ENCODE measurements around the gene KMT2B. TPM values are rescaled to one million over a fixed set of nuclear protein-coding genes. Genes with fewer than 3 reads are reported as not detected.

Gene KMT2B
- total RNA-seq, 3 donors from 2014 or later: 14.2 to 16.2 (median 16.1) TPM

DNA sequence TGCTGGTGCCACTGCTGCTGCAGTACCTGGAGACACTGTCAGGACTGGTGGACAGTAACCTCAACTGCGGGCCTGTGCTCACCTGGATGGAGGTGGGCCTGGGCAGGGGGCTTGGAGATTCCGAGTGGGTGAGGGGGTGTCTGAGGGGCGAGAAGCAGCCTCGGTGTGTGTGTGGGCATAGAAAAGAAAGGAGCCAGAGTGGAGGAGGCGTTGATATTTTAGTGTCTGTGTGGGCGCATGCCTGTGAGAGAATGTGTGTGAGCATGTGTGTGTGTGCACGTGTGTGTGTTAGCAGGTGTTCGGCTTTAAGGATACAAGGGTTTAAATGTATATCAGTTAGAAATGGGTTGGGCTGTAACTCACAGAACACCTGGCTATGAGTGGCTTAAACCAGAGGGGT is 61.2 kb downstream of the KMT2B start:
- TF ChIP-seq POLR2AphosphoS5 (IDR thresholded peaks at IDR 0.05) (no peak), POLR2A (IDR thresholded peaks at IDR 0.05) (no peak)
- TF ChIP-seq, protein P1, sequence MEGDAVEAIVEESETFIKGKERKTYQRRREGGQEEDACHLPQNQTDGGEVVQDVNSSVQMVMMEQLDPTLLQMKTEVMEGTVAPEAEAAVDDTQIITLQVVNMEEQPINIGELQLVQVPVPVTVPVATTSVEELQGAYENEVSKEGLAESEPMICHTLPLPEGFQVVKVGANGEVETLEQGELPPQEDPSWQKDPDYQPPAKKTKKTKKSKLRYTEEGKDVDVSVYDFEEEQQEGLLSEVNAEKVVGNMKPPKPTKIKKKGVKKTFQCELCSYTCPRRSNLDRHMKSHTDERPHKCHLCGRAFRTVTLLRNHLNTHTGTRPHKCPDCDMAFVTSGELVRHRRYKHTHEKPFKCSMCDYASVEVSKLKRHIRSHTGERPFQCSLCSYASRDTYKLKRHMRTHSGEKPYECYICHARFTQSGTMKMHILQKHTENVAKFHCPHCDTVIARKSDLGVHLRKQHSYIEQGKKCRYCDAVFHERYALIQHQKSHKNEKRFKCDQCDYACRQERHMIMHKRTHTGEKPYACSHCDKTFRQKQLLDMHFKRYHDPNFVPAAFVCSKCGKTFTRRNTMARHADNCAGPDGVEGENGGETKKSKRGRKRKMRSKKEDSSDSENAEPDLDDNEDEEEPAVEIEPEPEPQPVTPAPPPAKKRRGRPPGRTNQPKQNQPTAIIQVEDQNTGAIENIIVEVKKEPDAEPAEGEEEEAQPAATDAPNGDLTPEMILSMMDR (IDR thresholded peaks at IDR 0.05): no peak
- Histone ChIP-seq H3K4me3 (no peak overlapping the region), H3K36me3 (no peaks in the 10 kb centered on the region), H3K9me3 (no peaks in the 10 kb centered on the region), H3K4me1 (peaks cover 0 to 4% of the 10 kb centered on the region in 2 donors), H3K27me3 (no peaks in the 10 kb centered on the region), H3K27ac (no peak overlapping the region)
- intact Hi-C loops (cut with DNase I; ENCODE audit: low total_unique reads): no loop called here
- DNase-seq (ENCODE audit: low spot score in 2 of 2): no peak

DNA sequence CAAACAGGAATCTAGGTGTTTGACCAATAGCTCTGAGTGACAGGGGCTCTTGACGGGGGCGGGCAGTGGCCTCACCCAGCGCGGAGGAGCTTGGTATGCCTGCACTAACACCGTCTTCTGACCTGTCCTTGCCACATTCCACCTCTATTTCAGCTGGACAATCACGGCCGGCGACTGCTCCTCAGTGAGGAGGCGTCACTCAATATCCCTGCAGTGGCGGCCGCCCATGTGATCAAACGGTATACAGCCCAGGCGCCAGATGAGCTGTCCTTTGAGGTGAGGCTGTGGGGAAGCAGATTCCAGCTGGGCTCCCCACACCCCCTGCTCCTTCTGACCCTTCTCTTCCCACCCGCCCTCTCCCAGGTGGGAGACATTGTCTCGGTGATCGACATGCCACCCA is 62.3 kb downstream of the KMT2B start:
- intact Hi-C loops (cut with DNase I; ENCODE audit: low total_unique reads): no loop called here

DNA sequence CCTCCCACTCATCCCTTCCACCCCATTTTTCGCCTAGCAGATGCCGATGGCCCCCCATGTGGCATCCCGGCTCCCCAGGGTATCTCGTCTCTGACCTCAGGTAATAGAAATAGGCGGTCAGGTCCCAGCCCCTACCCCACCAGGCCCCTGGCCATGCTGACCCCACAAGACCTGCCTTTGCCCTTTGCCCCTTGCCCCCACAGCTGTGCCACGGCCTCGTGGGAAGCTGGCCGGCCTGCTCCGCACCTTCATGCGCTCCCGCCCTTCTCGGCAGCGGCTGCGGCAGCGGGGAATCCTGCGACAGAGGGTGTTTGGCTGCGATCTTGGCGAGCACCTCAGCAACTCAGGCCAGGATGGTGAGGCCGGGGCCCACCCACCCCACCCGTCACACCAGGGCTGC is 62.9 kb downstream of the KMT2B start:
- no peak for DNase-seq (ENCODE audit: low spot score in 2 of 2)
- Histone ChIP-seq H3K4me1 (no peaks in the 10 kb centered on the region), H3K36me3 (no peaks in the 10 kb centered on the region), H3K4me3 (no peak overlapping the region), H3K27me3 (no peaks in the 10 kb centered on the region), H3K9me3 (no peaks in the 10 kb centered on the region), H3K27ac (no peak overlapping the region)
- TF ChIP-seq POLR2A (IDR thresholded peaks at IDR 0.05) (no peak), POLR2AphosphoS5 (IDR thresholded peaks at IDR 0.05) (no peak)
- TF ChIP-seq, protein P1 (IDR thresholded peaks at IDR 0.05): no peak
- intact Hi-C loops (cut with DNase I; ENCODE audit: low total_unique reads): no loop called here

More for the DNA sequence above, 62.3 kb downstream of the KMT2B start:
- DNase-seq (ENCODE audit: low spot score in 2 of 2): no peak
- Histone ChIP-seq H3K4me1 (no peaks in the 10 kb centered on the region), H3K4me3 (no peak overlapping the region), H3K9me3 (no peaks in the 10 kb centered on the region), H3K27ac (no peak overlapping the region), H3K27me3 (no peaks in the 10 kb centered on the region), H3K36me3 (no peaks in the 10 kb centered on the region)
- TF ChIP-seq, protein P1 (IDR thresholded peaks at IDR 0.05): no peak
- TF ChIP-seq POLR2A (IDR thresholded peaks at IDR 0.05) (no peak), POLR2AphosphoS5 (IDR thresholded peaks at IDR 0.05) (no peak)

DNA sequence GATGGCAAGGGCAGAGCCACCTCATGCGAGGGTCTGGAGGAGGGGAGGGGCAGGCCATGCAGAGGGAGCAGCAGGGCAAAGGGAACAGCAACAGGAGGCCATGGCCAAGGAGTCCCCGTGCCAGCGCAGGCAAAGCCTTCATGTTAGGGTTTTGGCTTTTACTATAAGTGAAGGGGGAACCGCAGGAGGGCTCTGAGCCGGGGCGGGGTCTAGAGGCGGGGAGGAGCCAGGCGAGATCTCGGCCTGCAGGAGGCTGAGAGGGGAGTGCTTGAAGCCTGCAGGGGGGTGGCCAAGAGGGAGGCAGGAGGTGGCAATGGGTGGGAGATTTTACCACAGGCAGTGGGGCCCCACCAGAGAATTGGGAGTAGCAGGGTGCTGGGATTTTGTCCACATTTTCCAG is 63.8 kb downstream of the KMT2B start:
- H3K4me3 ChIP-seq: no peak overlapping the region
- DNase-seq (ENCODE audit: low spot score in 2 of 2): no peak
- no peak overlapping the region for H3K27ac ChIP-seq
- H3K27me3 ChIP-seq: no peaks in the 10 kb centered on the region
- H3K9me3 ChIP-seq: no peaks in the 10 kb centered on the region
- no peaks in the 10 kb centered on the region for H3K4me1 ChIP-seq
- intact Hi-C loops (cut with DNase I; ENCODE audit: low total_unique reads): no loop called here
- H3K36me3 ChIP-seq: no peaks in the 10 kb centered on the region
- TF ChIP-seq POLR2AphosphoS5 (IDR thresholded peaks at IDR 0.05) (no peak), POLR2A (IDR thresholded peaks at IDR 0.05) (no peak)
- TF ChIP-seq, protein P1 (IDR thresholded peaks at IDR 0.05): no peak

DNA sequence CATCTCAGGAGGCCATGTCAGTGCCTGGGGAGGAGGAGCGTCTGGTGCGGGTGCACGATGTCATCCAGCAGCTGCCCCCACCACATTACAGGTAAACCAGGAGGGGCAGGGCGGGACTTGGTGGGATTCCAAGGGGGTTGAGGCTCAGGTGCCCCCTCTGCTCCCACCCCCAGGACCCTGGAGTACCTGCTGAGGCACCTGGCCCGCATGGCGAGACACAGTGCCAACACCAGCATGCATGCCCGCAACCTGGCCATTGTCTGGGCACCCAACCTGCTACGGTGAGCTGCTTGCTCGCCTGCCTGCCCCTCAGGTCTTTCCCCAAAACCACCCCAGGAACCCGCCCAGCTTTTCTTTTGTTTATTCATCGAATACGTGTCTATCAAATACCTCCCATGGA is 64.8 kb downstream of the KMT2B start:
- DNase-seq (ENCODE audit: low spot score in 2 of 2): no peak
- no peaks in the 10 kb centered on the region for H3K36me3 ChIP-seq
- intact Hi-C loops (cut with DNase I; ENCODE audit: low total_unique reads): no loop called here
- no peak overlapping the region for H3K27ac ChIP-seq
- H3K27me3 ChIP-seq: no peaks in the 10 kb centered on the region
- no peaks in the 10 kb centered on the region for H3K4me1 ChIP-seq
- no peaks in the 10 kb centered on the region for H3K9me3 ChIP-seq
- TF ChIP-seq POLR2A (IDR thresholded peaks at IDR 0.05): no peak
- TF ChIP-seq, protein P1 (IDR thresholded peaks at IDR 0.05): no peak
- TF ChIP-seq POLR2AphosphoS5 (IDR thresholded peaks at IDR 0.05): no peak
- no peak overlapping the region for H3K4me3 ChIP-seq

All from breast epithelium (tissue), 4 donors.